ENCODE results near the gene LRRC8D.
"Not testable (repeated sequence)": the region's sequence is repeated elsewhere in the genome, so short reads cannot be mapped to it uniquely, and the experiment has no call there.

LRRC8D gene

GRCh38 chr1:89913353-89914095, 92.7 kb downstream of the LRRC8D start:
- TF ChIP-seq CTCF (IDR thresholded peaks at IDR 0.05; ENCODE audit: low read length, missing control alignments) = no peak
- DNase-seq (ENCODE audit: low read depth) = no peak
- H3K4me3 ChIP-seq (replicated peaks; ENCODE audit: low read depth, low read length) = no peak overlapping the region

- DNase-seq (ENCODE audit: low read depth) = no peak
- TF ChIP-seq CTCF (IDR thresholded peaks at IDR 0.05; ENCODE audit: low read length, missing control alignments) = no peak
- no peak overlapping the region for H3K4me3 ChIP-seq (replicated peaks; ENCODE audit: low read depth, low read length)
These were observed 96.5 kb downstream of the LRRC8D start for GRCh38 chr1:89917353-89917752.

GRCh38 chr1:89918127-89918793, 97.4 kb downstream of the LRRC8D start:
- no peak overlapping the region for H3K4me3 ChIP-seq (replicated peaks; ENCODE audit: low read depth, low read length)
- TF ChIP-seq CTCF (IDR thresholded peaks at IDR 0.05; ENCODE audit: low read length, missing control alignments) = no peak
- DNase-seq (ENCODE audit: low read depth) = no peak

- no peak overlapping the region for H3K4me3 ChIP-seq (replicated peaks; ENCODE audit: low read depth, low read length)
- TF ChIP-seq CTCF (IDR thresholded peaks at IDR 0.05; ENCODE audit: low read length, missing control alignments) = no peak
- DNase-seq (ENCODE audit: low read depth) = no peak
These were observed 97.9 kb downstream of the LRRC8D start for GRCh38 chr1:89918794-89919155.

GRCh38 chr1:89919174-89919573, 98.3 kb downstream of the LRRC8D start:
- H3K4me3 ChIP-seq (replicated peaks; ENCODE audit: low read depth, low read length) = no peak overlapping the region
- DNase-seq (ENCODE audit: low read depth) = no peak
- no peak for TF ChIP-seq CTCF (IDR thresholded peaks at IDR 0.05; ENCODE audit: low read length, missing control alignments)

- H3K4me3 ChIP-seq (replicated peaks; ENCODE audit: low read depth, low read length) = no peak overlapping the region
- no peak for DNase-seq (ENCODE audit: low read depth)
- TF ChIP-seq CTCF (IDR thresholded peaks at IDR 0.05; ENCODE audit: low read length, missing control alignments) = no peak
These were observed 102.1 kb downstream of the LRRC8D start for GRCh38 chr1:89922911-89923310.

GRCh38 chr1:89923517-89923916, 102.7 kb downstream of the LRRC8D start:
- H3K4me3 ChIP-seq (replicated peaks; ENCODE audit: low read depth, low read length) = no peak overlapping the region
- DNase-seq (ENCODE audit: low read depth) = no peak
- TF ChIP-seq CTCF (IDR thresholded peaks at IDR 0.05; ENCODE audit: low read length, missing control alignments) = no peak

- DNase-seq (ENCODE audit: low read depth); H3K4me3 ChIP-seq (replicated peaks; ENCODE audit: low read depth, low read length): not testable (repeated sequence)
These were observed 103.2 kb downstream of the LRRC8D start for GRCh38 chr1:89924075-89924474.

Measured in fibroblast of pulmonary artery (primary cell).